H1 (cell line): ENCODE measurements around the gene P2RY8.

ENCODE experiments used
- SRF ChIP-seq: IDR thresholded peaks from 2 replicates; pipeline ENCODE4 v1.6.1; 2011; ENCODE audit warnings: mild to moderate bottlenecking, low read depth, low read length, moderate library complexity
- ZNF274 ChIP-seq: IDR thresholded peaks from 2 replicates; pipeline ENCODE4 v1.7.0; 2012; ENCODE audit warnings: low read length, borderline replicate concordance; ENCODE audit errors: extremely low read depth

GRCh38 chrX:1558761-1559468, 21.9 kb upstream of the P2RY8 start:
- no peak for TF ChIP-seq SRF
- TF ChIP-seq ZNF274: no peak
